ENCODE measurements around the gene SMIM44.
"Not testable (repeated sequence)": the region's sequence is repeated elsewhere in the genome, so short reads cannot be mapped to it uniquely, and the experiment has no call there.

SMIM44 gene

GRCh38 chr19:3456925-3457527, 26.2 kb downstream of the SMIM44 start:
- H3K4me3 ChIP-seq (ENCODE audit: low read depth, low read length) = no peak overlapping the region
- no peak for DNase-seq (ENCODE audit: low read depth)
- TF ChIP-seq CTCF (IDR thresholded peaks at IDR 0.05; ENCODE audit: insufficient read depth, low read depth, low read length, missing control alignments) = no peak

DNA sequence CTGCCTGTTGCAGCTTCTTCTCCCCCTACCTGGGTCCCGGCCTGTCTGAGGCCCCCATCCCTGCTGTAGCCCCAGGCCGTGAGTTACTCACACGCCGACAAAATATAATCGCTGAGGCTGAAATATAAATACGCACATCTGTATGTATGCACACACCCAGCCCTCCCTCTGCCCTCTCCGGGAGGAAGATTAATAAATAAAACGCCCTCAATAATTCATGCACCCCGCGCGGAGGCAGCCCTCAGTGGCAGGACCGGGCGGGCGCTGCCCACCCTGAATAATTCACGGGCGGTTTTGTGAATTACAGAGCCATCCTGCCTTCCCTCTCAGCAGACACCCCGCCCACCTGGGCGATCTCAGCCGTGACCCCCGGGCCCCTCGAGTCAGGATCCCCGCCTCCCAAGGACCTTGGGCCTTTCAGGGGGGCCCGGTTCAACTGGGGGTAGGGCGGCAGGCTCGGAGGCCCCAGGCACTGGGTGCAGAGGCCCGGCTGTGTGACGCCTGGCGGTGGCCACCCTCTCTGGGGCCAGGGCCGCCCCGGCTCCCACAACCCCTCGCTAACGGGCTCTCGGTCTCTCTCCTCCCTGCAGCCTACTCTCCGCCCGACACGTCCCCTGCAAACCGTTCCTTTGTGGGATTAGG, 27.2 kb downstream of the SMIM44 start:
- H3K4me3 ChIP-seq (ENCODE audit: low read depth, low read length) = no peak overlapping the region
- DNase-seq (ENCODE audit: low read depth) = no peak
- TF ChIP-seq CTCF (IDR thresholded peaks at IDR 0.05; ENCODE audit: insufficient read depth, low read depth, low read length, missing control alignments) = no peak

DNA sequence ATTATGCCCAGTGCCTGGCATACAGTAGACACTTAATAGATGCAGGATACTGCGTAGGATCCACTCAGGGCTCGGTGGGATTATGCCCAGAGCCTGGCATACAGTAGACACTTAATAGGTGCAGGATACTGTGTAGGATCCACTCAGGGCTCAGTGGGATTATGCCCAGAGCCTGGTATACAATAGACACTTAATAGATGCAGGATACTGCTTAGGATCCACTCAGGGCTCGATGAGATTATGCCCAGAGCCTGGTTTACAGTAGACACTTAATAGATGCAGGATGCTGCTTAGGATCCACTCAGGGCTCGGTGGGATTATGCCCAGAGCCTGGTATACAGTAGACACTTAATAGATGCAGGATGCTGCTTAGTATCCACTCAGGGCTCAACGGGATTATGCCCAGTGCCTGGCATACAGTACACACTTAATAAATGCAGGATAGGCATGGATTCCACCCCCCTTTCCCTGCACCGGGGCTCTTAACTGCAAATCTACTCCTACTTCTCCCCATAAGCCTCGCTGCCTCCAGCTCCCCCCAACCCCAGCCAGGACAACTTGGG, 27.8 kb downstream of the SMIM44 start:
- H3K4me3 ChIP-seq (ENCODE audit: low read depth, low read length) = no peak overlapping the region
- TF ChIP-seq CTCF (IDR thresholded peaks at IDR 0.05; ENCODE audit: insufficient read depth, low read depth, low read length, missing control alignments) = no peak
- DNase-seq (ENCODE audit: low read depth) = no peak

- no peak overlapping the region for H3K4me3 ChIP-seq (ENCODE audit: low read depth, low read length)
- DNase-seq (ENCODE audit: low read depth) = no peak
- no peak for TF ChIP-seq CTCF (IDR thresholded peaks at IDR 0.05; ENCODE audit: insufficient read depth, low read depth, low read length, missing control alignments)
Observed at GRCh38 chr19:3454656-3455392, 28.4 kb downstream of the SMIM44 start.

DNA sequence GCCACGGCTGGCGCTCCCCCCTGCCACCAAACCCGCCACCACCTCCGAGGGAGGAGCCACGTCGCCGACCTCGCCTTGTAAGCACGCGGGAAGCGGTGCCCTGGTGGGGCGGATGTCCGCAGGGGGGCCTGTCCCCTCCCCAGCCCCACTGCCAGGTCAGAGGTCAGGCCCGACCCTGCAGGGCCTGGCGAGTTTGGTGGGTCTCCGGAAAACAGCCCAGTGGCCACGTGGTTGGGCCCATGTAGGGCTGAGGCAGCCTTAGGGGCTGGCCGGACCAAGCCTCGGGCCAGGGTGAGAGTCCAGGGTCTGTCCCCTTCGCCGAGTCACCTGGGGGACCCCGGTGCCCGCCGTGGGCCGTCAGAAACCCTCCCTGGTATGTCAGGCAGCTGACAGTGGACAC, 29.4 kb downstream of the SMIM44 start:
- no peak for DNase-seq (ENCODE audit: low read depth)

GRCh38 chr19:3452942-3453214, 30.4 kb downstream of the SMIM44 start:
- DNase-seq (ENCODE audit: low read depth) = not testable (repeated sequence)

More for the DNA sequence above, 29.4 kb downstream of the SMIM44 start:
- no peak overlapping the region for H3K4me3 ChIP-seq (ENCODE audit: low read depth, low read length)
- no peak for TF ChIP-seq CTCF (IDR thresholded peaks at IDR 0.05; ENCODE audit: insufficient read depth, low read depth, low read length, missing control alignments)

GRCh38 chr19:3452171-3452941, 30.9 kb downstream of the SMIM44 start:
- no peak for TF ChIP-seq CTCF (IDR thresholded peaks at IDR 0.05; ENCODE audit: insufficient read depth, low read depth, low read length, missing control alignments)

More at GRCh38 chr19:3452942-3453214, 30.4 kb downstream of the SMIM44 start:
- not testable (repeated sequence) for H3K4me3 ChIP-seq (ENCODE audit: low read depth, low read length)

More at GRCh38 chr19:3452171-3452941, 30.9 kb downstream of the SMIM44 start:
- no peak for DNase-seq (ENCODE audit: low read depth)
- no peak overlapping the region for H3K4me3 ChIP-seq (ENCODE audit: low read depth, low read length)
